Neutrophil (primary cell): Measurements from ENCODE around the gene ERAL1.

Experiments
- H3K27ac ChIP-seq: fragments of 200-600 bp; sonication (generic); 2 replicates; pipeline ENCODE4 v1.5.1; 2016; ENCODE audit warnings: mild to moderate bottlenecking, moderate library complexity
- H3K27me3 ChIP-seq: fragments of 200-600 bp; sonication (generic); 2 replicates; pipeline ENCODE4 v1.6.0; 2016; ENCODE audit warnings: mild to moderate bottlenecking
- H3K36me3 ChIP-seq: fragments of 200-600 bp; sonication (generic); 2 replicates; pipeline ENCODE4 v1.5.1; 2017
- H3K4me1 ChIP-seq, 2 experiments: fragments of 200-600 bp in 1 of 2; sonication (generic) in 1 of 2; 1 replicate in 1 of 2; 2 replicates in 1 of 2; pipeline versions ENCODE4 v1.5.1 to v1.6.1; 2013 to 2016; ENCODE audit warnings: low read depth in 1 of 2, low read length in 1 of 2, mild to moderate bottlenecking in 1 of 2, moderate library complexity in 1 of 2; ENCODE audit not compliant: control insufficient read depth in 1 of 2, insufficient read depth in 1 of 2
- H3K4me3 ChIP-seq, 2 experiments: fragments of 200-600 bp in 1 of 2; sonication (generic) in 1 of 2; 1 replicate in 1 of 2; 2 replicates in 1 of 2; pipeline ENCODE4 v1.5.1; 2013 to 2016; ENCODE audit warnings: low read depth in 1 of 2, low read length in 1 of 2, mild to moderate bottlenecking in 1 of 2, moderate library complexity in 1 of 2
- H3K9me3 ChIP-seq: fragments of 200-600 bp; sonication (generic); 2 replicates; pipeline ENCODE4 v1.5.1; 2016
- TF ChIP-seq, protein P1 (sequence below): fragments of 200-600 bp; sonication (generic); IDR thresholded peaks from 2 replicates; pipeline ENCODE4 v1.5.1; 2016; ENCODE audit warnings: antibody characterized with exemption

ERAL1 gene

DNA sequence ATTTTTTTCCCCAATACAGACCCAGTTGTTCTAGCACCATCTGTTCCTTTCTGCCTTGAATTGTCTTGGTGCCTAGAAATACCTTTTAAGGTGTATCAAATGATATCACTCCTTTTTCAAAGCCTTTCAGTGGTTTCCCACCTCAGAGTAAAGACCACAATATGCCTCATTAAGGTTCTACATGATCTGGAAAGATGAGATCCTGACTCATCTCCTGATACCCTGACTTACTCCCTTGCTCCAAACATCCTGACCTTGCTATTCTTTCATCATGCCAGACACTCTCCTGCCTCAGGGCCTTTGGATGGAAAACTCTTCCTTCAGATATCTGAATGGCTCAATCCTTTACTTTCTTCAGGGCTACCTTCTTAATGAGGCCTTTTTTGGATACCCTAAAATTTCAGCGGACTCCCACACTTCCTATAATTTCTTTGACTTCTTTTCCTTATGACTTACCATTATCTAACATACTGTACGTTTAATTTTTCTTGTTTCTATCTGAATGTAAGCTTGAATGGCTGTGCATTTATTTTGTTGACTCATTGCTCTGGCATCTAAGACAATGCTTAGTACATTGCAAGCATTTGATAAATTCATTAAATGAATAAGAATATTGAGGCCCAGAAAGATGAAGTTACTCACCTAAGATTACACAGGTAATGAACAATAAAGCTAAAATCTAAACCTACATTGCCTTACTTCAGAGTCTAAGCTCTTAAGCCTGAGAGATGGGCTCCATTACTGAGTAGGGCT is 23.5 kb downstream of the ERAL1 start:
- Histone ChIP-seq H3K9me3 (no peaks in the 10 kb centered on the region), H3K27me3 (no peaks in the 10 kb centered on the region), H3K4me1 (no peaks in the 10 kb centered on the region), H3K4me3 (no peak overlapping the region), H3K27ac (peak overlapping the region; percentile 44), H3K36me3 (peaks cover 60% of the 10 kb centered on the region)
- TF ChIP-seq, protein P1, sequence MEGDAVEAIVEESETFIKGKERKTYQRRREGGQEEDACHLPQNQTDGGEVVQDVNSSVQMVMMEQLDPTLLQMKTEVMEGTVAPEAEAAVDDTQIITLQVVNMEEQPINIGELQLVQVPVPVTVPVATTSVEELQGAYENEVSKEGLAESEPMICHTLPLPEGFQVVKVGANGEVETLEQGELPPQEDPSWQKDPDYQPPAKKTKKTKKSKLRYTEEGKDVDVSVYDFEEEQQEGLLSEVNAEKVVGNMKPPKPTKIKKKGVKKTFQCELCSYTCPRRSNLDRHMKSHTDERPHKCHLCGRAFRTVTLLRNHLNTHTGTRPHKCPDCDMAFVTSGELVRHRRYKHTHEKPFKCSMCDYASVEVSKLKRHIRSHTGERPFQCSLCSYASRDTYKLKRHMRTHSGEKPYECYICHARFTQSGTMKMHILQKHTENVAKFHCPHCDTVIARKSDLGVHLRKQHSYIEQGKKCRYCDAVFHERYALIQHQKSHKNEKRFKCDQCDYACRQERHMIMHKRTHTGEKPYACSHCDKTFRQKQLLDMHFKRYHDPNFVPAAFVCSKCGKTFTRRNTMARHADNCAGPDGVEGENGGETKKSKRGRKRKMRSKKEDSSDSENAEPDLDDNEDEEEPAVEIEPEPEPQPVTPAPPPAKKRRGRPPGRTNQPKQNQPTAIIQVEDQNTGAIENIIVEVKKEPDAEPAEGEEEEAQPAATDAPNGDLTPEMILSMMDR, result no peak

DNA sequence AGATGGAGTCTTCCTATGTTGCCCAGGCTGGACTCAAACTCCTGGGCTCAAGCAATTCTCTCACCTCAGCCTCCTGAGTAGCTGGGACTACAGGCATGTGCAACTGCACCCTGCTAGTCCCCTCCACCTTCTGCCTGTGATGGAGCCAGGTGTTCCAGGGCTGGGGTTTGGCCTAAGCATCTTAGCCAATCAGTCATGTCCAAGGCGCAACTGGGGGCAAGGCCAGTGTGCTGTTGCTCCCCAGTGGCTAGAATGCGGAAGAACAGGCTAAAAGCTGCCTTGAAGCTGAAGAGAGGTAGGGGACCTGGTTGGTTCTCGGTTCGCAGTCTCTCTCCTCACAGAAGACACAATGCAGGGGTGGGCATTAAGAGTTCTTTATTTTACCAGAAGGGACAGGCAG is 24.2 kb downstream of the ERAL1 start:
- Histone ChIP-seq H3K27me3 (no peaks in the 10 kb centered on the region), H3K9me3 (no peaks in the 10 kb centered on the region), H3K36me3 (peaks cover 66% of the 10 kb centered on the region), H3K4me3 (no peak overlapping the region), H3K4me1 (no peaks in the 10 kb centered on the region), H3K27ac (peak overlapping the region; percentile 44)
- TF ChIP-seq, protein P1, result no peak

- Histone ChIP-seq H3K4me3 (no peak overlapping the region), H3K27me3 (no peaks in the 10 kb centered on the region), H3K4me1 (no peaks in the 10 kb centered on the region), H3K9me3 (no peaks in the 10 kb centered on the region), H3K27ac (peak overlapping the region; percentile 44), H3K36me3 (peaks cover 77% of the 10 kb centered on the region)
- TF ChIP-seq, protein P1, result no peak
These were observed 25.2 kb downstream of the ERAL1 start for GRCh38 chr17:28879886-28880571.

DNA sequence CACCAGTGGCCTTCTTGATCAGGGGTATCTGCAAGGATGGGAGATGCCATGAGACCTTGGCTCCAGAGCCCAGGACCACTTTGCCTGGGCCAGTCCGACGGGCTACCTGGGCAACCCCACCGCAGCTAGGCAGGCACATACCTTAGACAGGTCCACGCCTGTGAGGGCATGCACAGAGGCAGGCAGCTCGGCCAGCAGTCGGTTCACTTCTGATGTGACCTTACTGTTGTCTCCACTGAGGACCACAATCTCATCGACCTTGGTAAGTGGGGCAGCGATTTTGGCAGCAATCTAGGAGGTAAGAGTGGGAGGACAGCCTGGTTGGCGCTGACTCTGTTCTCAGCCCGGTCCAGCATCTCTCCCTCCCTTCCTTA is 25.7 kb downstream of the ERAL1 start:
- H3K4me3 ChIP-seq, result no peak overlapping the region
- H3K36me3 ChIP-seq, result peaks cover 82% of the 10 kb centered on the region
- H3K27me3 ChIP-seq, result no peaks in the 10 kb centered on the region
- H3K27ac ChIP-seq, result peak overlapping the region; percentile 44
- TF ChIP-seq, protein P1, result no peak
- H3K9me3 ChIP-seq, result no peaks in the 10 kb centered on the region
- H3K4me1 ChIP-seq, result no peaks in the 10 kb centered on the region

- H3K27me3 ChIP-seq, result no peaks in the 10 kb centered on the region
- H3K36me3 ChIP-seq, result peaks cover 93% of the 10 kb centered on the region
- TF ChIP-seq, protein P1, result no peak
- no peak overlapping the region for H3K4me3 ChIP-seq
- no peaks in the 10 kb centered on the region for H3K4me1 ChIP-seq
- H3K9me3 ChIP-seq, result no peaks in the 10 kb centered on the region
- peak overlapping the region; percentile 44 for H3K27ac ChIP-seq
These were observed 26.8 kb downstream of the ERAL1 start for GRCh38 chr17:28881533-28882056.
